Dendritic cell treated with granulocyte-macrophage colony-stimulating factor and Interleukin-4, amounts not matched to agents 40 ng/mL and 50 ng/mL, for 4 days (primary cell): ENCODE data around the gene BRSK2.

Experiments
- H3K27ac Mint-ChIP-seq: one replicate; pipeline ENCODE4 v1.8.0; 2022; ENCODE audit warnings: mild to moderate bottlenecking, mixed read lengths
- H3K27me3 Mint-ChIP-seq: one replicate; pipeline ENCODE4 v1.8.0; 2022; ENCODE audit warnings: mild to moderate bottlenecking, mixed read lengths
- H3K36me3 Mint-ChIP-seq: one replicate; pipeline ENCODE4 v1.8.0; 2022; ENCODE audit warnings: low read depth, mixed read lengths
- H3K4me1 Mint-ChIP-seq: one replicate; pipeline ENCODE4 v1.8.0; 2022; ENCODE audit warnings: low read depth, mixed read lengths
- H3K4me3 Mint-ChIP-seq: one replicate; pipeline ENCODE4 v1.8.0; 2022; ENCODE audit warnings: mild to moderate bottlenecking, moderate library complexity, mixed read lengths
- H3K9me3 Mint-ChIP-seq: one replicate; pipeline ENCODE4 v1.8.0; 2022; ENCODE audit warnings: mixed read lengths
- intact Hi-C: fragments of 100-400 bp; cut with micrococcal nuclease; formaldehyde crosslinking; loops from one replicate; pipeline ENCODE4 v1.15.0; 2022

The BRSK2 gene

DNA sequence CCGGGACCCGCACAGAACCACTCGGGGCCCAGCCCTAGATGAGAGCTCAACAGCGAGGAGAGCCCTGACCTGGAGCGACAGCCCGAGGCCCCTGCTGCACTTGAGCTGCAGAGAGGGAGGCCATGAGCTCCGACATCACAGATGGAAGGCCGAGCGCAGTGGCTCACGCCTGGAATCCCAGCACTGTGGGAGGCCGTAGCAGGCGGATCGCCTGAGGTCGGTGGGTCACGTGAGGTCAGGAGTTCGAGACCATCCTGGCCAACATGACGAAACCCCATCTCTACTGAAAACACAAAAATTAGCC, 13.8 kb upstream of the BRSK2 start:
- Mint-ChIP-seq H3K9me3 (no peaks in the 10 kb centered on the region), H3K27ac (no peak overlapping the region), H3K4me3 (no peak overlapping the region), H3K36me3 (no peaks in the 10 kb centered on the region), H3K27me3 (peaks cover 47% of the 10 kb centered on the region), H3K4me1 (no peaks in the 10 kb centered on the region)
- intact Hi-C loops = no loop called here

DNA sequence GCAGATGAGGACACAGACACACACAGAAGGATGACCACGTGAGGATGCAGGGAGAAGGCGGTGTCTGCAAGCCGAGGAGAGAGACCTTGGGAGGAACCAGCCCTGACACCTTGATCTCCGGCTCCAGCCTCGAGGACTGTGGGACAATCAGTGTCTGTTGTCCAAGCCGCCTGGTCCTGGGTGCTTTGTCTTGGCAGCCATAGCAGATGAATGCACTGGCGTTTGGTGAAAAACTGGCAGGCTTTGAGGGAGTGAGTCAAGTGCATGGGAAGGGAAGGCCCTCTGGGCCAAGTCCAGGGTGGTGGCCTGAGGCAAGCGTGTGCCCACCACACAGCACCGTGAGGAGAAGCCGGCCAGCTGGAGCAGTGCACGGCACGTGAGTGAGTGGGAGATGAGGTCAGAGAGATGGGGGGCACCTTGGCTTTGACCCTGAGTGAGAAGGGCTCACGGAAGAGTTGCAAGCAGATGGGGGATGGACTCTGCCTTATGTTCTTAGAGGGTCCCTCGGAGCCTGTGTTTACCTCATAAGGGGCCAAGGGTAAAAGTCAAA, 12.4 kb upstream of the BRSK2 start:
- Mint-ChIP-seq H3K27me3 (peaks cover 58% of the 10 kb centered on the region), H3K4me1 (peaks cover 2% of the 10 kb centered on the region), H3K9me3 (no peaks in the 10 kb centered on the region), H3K4me3 (no peak overlapping the region), H3K27ac (no peak overlapping the region), H3K36me3 (no peaks in the 10 kb centered on the region)
- intact Hi-C loops = no loop called here

DNA sequence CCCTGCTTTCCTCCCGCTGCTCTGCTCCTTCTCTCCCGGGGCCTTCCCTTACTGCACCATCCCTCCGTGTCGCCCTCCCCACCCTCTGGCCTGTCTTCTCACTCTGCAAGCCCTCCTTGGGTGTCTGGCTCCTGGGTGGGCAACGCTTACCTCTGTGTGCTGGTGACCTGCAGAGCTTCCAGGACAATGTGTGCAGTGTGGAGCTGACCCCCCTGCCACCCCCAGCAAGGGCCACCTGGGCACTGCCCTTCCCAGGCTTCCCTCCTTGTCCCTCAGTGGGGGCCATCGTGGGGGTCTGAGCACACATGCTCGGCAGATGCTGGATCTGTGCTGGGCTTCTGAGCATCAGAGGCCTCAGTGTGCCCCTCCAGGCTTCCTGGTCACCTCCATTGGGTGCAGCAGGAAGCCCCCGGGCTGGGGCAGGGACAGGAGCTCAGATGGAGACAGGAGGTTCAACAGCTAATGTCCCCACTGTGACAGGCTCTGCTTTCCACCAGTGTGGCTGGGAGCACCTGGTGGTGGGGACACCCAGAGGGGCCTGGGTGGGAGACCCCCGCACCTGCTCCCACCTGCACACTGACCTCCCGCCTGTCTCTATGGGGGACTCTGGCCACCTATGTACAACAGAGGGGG, 7.8 kb upstream of the BRSK2 start:
- H3K9me3 Mint-ChIP-seq = no peaks in the 10 kb centered on the region
- H3K4me1 Mint-ChIP-seq = peaks cover 16% of the 10 kb centered on the region
- H3K4me3 Mint-ChIP-seq = peak overlapping the region; percentile 82
- intact Hi-C loops = loop anchor here (5.0 kb wide), 1 partner anchor 45 kb away; no protein-coding TSS in a partner anchor
- peaks cover 66% of the 10 kb centered on the region for H3K27me3 Mint-ChIP-seq
- peak overlapping the region; percentile 75 for H3K27ac Mint-ChIP-seq
- no peaks in the 10 kb centered on the region for H3K36me3 Mint-ChIP-seq

DNA sequence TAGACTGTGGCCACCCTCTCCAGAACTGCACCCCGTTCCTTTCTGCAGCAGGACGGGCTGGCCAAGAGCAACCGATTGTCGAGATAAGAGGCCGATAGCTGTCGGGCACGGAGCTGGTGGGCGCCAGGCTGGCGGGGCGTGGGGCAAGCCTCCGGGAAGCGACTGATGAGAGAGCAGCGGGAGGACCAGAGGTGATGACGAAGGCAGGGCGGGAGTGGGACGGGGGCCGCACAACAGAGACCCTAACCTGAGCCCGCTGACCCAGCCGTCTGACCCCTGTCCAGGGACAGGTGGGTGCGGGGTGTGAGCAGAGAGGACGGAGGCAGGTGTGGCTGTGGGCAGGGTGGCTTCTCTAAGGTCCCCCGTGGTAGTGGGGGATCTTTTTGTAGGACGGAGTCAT, 7.3 kb upstream of the BRSK2 start:
- intact Hi-C loops = loop anchor here (5.0 kb wide), 1 partner anchor 45 kb away; no protein-coding TSS in a partner anchor
- Mint-ChIP-seq H3K4me1 (peaks cover 16% of the 10 kb centered on the region), H3K27me3 (peaks cover 66% of the 10 kb centered on the region), H3K9me3 (no peaks in the 10 kb centered on the region), H3K36me3 (no peaks in the 10 kb centered on the region), H3K27ac (peak overlapping the region; percentile 75), H3K4me3 (peak overlapping the region; percentile 82)

DNA sequence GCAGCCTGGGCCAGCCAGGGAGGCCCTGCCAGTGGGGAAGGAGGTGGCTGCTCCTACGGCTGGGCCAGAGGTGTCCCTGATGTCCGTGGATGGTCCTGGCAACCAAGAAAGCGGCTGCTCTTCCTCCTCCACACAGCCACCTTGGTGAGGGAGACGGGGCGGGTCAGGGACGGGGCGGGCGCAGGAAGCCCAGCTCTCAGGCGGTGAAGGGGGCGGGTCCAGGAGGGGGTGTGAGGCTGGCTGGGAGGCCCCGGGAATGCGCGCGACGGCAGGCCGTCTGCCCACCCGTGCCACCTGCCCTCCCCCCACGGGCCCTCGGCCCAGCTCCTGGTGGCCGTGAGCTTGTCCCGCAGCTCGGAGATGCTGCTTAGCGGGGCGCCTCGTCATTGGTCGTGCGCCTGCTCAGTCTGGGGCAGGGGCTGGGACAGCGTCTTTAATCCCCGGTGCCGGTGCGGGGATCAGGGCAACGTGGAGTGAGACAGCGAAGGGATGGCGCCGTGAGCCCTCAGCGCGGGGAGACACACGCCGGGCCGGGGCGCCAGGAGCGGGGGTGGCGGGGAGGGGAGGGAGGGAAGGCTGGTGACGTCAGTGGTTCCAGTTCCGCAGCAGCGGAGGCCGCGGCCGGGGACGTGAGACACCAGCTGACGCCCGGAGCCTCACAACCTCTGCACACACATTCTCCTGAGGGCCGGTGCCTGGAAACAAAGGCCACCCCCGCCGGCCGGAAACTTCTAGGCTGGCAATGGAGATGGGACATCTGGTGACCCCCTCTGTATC, 6.7 kb upstream of the BRSK2 start:
- H3K27me3 Mint-ChIP-seq = peaks cover 69% of the 10 kb centered on the region
- intact Hi-C loops = loop anchor here (5.0 kb wide), 1 partner anchor 46 kb away; no protein-coding TSS in a partner anchor
- no peaks in the 10 kb centered on the region for H3K9me3 Mint-ChIP-seq
- H3K27ac Mint-ChIP-seq = peak overlapping the region; percentile 75
- no peaks in the 10 kb centered on the region for H3K36me3 Mint-ChIP-seq
- H3K4me1 Mint-ChIP-seq = peaks cover 16% of the 10 kb centered on the region
- peak overlapping the region; percentile 82 for H3K4me3 Mint-ChIP-seq

DNA sequence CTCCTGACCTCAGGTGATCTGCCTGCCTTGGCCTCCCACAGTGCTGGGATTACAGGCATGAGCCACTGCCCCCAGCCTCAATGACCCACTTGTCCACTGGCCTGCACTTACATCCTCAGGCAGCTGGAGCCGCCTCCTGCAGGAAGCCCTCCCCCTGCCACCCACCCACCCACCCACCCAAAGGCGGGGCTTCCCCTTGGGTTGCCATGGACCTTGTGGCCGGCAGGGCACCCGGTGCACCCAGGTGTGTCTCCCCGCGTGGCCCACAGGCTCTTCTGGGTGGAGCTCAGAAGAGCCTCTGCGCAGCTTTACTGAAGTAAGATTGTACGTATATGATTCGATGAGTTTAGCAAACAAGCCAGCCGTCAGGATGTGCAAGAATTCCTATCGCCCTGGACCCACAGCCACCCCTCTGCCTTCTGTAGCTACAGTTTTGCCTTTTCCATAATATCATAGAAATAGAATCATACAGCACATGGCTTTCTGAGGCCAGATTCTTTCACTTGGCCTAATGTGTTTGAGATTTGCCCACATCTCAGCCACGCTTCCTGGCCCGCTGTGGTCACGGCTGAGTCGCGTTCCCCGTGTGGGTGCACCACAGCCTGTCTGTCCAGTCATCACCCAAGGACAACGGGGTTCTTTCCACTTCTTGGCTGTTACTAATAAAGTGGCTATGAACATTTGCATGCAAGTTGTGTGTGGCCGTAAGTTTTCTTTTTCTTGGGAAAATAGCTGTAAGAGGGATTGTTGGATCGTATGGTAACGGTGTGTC, 5.3 kb upstream of the BRSK2 start:
- Mint-ChIP-seq H3K36me3 (no peaks in the 10 kb centered on the region), H3K27me3 (peaks cover 71% of the 10 kb centered on the region), H3K27ac (no peak overlapping the region), H3K4me3 (no peak overlapping the region), H3K4me1 (peaks cover 23% of the 10 kb centered on the region), H3K9me3 (no peaks in the 10 kb centered on the region)
- intact Hi-C loops = loop anchor here (5.0 kb wide), 1 partner anchor 47 kb away; no protein-coding TSS in a partner anchor

DNA sequence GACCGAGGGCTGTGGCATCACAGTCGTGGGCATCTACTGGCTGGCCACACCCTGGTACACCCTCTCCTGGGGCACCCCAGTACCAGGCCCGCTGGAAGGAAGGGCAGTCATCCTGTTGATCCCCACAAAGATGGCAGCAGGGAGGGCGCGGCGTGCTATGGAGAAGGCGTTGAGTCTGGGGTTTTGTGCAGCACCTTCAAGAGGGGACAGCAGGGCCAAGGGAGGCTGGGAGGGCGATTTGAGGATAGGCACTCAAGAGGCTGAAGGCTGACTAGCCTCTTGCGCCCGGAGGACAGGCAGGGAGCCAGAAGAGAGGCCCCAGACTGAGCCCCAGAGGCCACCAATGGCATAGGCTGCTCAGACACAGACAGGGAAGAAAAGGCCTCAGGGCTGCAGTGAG, 2.2 kb upstream of the BRSK2 start:
- H3K4me1 Mint-ChIP-seq = peaks cover 26% of the 10 kb centered on the region
- H3K27ac Mint-ChIP-seq = no peak overlapping the region
- no peaks in the 10 kb centered on the region for H3K36me3 Mint-ChIP-seq
- peaks cover 62% of the 10 kb centered on the region for H3K27me3 Mint-ChIP-seq
- H3K4me3 Mint-ChIP-seq = no peak overlapping the region
- H3K9me3 Mint-ChIP-seq = no peaks in the 10 kb centered on the region
- intact Hi-C loops = no loop called here

DNA sequence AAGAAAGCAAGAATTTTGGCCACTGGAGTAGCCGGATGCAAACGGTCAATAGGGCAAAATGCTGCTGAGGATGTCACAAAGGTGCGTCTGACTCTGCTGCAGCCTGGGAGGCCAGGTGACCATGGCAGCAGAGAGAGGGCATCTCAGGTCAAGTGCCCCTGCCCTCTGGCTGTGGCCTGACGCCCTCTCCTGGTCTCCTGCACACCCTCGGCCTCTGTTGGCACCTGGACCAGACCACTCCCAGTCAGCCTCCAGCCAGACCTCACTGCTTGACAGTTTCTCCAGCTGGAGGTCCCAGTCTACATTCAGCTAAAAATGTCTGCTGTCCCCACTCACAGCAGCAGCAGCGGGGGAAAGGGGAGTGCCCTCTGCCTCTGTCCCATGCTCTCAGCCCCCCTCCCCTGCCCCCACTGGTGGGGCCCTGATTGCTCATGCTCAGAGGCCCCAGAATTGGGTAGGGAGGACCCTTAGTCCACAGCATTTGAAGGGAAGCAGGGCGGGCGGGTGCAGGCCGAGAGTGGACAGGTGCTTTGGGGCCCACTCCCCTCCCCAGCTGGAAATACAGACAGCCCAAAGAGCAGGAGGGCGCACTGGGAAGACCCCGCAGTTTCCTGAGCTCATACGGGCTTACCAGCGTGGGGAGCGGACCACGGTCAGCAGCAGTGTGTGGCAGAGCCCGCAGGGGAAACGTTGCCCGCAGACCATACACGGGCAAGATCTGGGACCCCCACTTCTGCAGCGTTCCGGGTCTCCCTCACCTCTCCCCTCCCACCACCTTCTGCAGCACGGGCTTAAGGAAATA, 1.6 kb upstream of the BRSK2 start:
- Mint-ChIP-seq H3K27me3 (peaks cover 66% of the 10 kb centered on the region), H3K27ac (no peak overlapping the region), H3K9me3 (no peaks in the 10 kb centered on the region), H3K4me1 (peaks cover 19% of the 10 kb centered on the region), H3K4me3 (no peak overlapping the region), H3K36me3 (no peaks in the 10 kb centered on the region)
- intact Hi-C loops = no loop called here

DNA sequence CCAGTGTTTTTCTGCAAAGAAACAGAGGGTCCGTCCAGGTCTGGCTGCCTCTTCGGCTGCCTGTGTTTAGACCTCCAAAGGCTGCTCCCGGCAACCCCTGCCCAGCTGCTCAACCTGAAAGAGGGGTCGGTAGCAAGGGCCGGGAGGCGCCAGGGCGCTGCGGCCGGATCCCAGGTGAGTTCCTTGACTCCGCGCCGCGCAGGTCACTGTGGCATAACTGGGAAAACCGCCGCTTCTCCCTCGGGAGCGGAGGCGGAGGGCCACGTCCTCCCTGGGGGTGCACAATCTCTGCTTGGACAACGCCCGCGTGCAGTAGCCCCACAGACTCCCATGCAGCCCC, 1.0 kb upstream of the BRSK2 start:
- no peaks in the 10 kb centered on the region for H3K9me3 Mint-ChIP-seq
- H3K36me3 Mint-ChIP-seq = no peaks in the 10 kb centered on the region
- peaks cover 14% of the 10 kb centered on the region for H3K4me1 Mint-ChIP-seq
- intact Hi-C loops = no loop called here
- H3K27ac Mint-ChIP-seq = no peak overlapping the region
- H3K27me3 Mint-ChIP-seq = peaks cover 71% of the 10 kb centered on the region
- H3K4me3 Mint-ChIP-seq = peak overlapping the region; percentile 70

DNA sequence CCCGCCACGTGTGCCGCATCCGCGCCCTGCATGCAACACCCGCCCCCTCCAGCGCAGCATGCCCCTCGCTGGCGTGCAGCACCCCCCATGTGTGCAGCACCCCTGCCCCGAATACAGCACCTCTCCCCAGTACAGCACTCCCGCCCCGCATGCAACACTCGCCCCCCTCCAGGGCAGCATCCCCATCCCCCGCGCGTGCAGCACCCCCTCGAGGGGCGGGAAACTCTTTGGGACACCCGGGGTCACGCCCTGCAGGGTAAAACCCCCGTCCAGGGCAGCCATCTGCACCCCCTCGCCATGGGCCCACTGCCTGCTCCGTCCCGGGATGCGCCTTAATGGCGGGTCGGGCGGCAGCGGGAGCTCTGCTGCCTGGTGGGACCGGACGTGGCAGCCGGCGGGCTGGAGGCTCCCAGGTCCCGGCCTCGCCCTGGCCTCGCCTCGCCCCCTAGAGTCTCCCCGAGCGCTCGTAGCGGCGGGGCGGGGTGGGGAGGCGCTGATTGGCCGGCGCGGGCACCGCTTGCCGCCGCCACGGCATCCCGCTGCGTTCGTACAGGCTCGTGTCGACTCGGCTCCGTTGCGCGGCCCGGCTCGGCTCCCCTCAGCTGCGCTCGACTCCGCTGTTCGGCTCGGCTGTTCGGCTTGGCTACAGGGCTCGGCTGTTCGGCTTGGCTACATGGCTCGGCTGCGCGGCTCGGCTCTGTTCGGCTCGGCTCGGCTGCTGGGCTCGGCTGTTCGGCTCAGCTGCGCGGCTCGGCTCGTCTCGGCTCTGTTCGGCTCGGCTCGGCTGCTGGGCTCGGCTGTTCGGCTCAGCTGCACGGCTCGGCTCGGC, 417 bp upstream of the BRSK2 start:
- Mint-ChIP-seq H3K4me1 (peaks cover 14% of the 10 kb centered on the region), H3K9me3 (no peaks in the 10 kb centered on the region), H3K36me3 (no peaks in the 10 kb centered on the region), H3K27ac (no peak overlapping the region), H3K4me3 (peak overlapping the region; percentile 70), H3K27me3 (peaks cover 71% of the 10 kb centered on the region)
- intact Hi-C loops = no loop called here

DNA sequence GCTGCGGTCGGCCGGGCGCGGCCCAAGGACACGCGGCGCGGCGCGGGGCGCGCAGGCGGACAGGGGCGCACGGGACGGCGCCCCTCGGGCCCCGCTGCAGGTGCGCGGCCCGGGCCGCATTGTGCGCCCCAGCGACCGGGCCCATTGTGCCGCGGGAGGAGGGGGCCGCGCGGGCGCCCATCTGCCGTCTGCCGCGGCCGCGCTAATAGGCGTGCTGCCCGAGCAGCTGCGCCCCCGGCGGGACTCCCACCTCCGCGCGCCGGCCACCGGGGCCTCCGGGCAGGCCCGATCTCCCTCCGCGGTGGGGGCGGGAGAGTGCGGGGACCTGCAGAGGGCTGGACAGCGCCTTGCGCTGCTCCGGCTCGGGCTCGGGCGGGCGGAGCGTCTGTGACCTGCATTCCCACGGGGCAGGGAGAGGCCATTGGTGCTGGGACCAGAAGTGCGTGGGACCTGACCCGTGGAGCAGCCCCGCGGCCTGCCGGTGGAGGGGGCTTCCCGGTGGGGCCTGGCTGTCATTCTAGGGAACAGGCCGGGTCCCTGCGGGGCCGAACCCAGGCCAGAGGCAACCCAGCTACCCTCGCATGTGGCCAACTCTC, 933 bp downstream of the BRSK2 start:
- Mint-ChIP-seq H3K27ac (no peak overlapping the region), H3K36me3 (no peaks in the 10 kb centered on the region), H3K27me3 (peaks cover 59% of the 10 kb centered on the region), H3K4me1 (peaks cover 14% of the 10 kb centered on the region), H3K9me3 (no peaks in the 10 kb centered on the region), H3K4me3 (peak overlapping the region; percentile 13)
- intact Hi-C loops = no loop called here

DNA sequence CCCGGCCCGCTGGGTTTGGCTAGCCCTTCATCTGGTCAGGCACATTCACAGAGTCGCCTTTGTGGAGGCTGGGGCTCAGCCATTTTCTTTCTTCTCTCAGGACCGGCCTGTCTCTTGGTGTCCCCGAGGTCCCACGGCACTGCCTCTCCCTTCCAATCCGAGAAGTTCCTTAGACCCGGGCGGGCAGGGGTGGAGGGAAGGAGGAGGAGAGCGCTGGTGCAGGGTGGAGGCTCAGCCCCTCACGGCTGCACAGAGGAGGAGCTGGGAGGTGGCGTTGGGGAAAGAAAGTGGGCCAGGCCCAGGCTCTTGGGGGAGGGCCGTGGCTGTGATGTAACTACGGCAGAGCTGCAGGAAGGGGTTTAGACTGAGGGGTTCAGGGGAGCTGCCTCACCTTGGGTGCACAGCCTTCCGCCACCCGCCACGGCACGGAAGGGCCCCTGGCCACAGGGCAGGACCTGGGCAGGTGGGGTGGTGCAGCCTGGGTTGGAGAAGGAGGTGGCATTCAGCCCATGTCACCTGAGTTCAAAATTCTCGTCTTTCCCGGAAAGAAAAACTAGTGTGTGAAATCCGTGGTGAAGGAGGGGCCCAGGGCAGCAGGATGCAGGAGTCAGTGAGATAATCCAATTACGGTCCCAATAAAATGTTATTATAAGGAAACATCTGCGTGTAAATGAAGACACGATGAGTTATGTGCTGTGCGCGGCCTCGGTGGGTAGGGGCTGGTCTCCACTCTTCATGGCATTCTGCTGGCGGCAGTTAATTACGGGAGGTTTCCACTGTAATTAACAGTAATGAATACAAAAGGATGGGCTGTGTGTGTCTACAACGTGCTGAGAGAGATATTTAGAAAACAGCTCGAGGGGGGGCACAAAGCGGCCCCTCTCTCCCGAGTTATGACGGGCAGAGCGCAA, 1.7 kb downstream of the BRSK2 start:
- H3K4me3 Mint-ChIP-seq = peak overlapping the region; percentile 13
- H3K9me3 Mint-ChIP-seq = no peaks in the 10 kb centered on the region

More for the DNA sequence above, 1.7 kb downstream of the BRSK2 start:
- no peaks in the 10 kb centered on the region for H3K36me3 Mint-ChIP-seq
- peaks cover 20% of the 10 kb centered on the region for H3K4me1 Mint-ChIP-seq
- intact Hi-C loops = no loop called here
- no peak overlapping the region for H3K27ac Mint-ChIP-seq
- H3K27me3 Mint-ChIP-seq = peaks cover 59% of the 10 kb centered on the region
